Hematopoietic multipotent progenitor cell treated with erythropoietin and hydrocortisone succinate and interleukin-3 and kit ligand, for 8 days (in vitro differentiated cells): ENCODE measurements around the gene WDHD1.
"Not testable (repeated sequence)": the region's sequence is repeated elsewhere in the genome, so short reads cannot be mapped to it uniquely, and the experiment has no call there.

ENCODE experiments used
- DNase-seq: peaks from one replicate; pipeline ENCODE4 v3.0.0-alpha.2; 2015

WDHD1 gene

GRCh38 chr14:55026793-55027561 lies at the start of gene WDHD1, which contains the start of gene SOCS4:
WDHD1 (minus strand) TSS chr14:55027099; CDS start chr14:55026787, 312 bp downstream.
SOCS4 (plus strand) TSS chr14:55027236; CDS start chr14:55043042, 15,806 bp downstream.
- peak; percentile 93 for DNase-seq

- no peak for DNase-seq
Observed at GRCh38 chr14:55075628-55076175, 48.8 kb upstream of the WDHD1 start.

GRCh38 chr14:55074662-55075061 lies 47.8 kb upstream of the WDHD1 start:
- DNase-seq = peak; percentile 7

GRCh38 chr14:55073856-55074255 lies 47.0 kb upstream of the WDHD1 start:
- peak; percentile 73 for DNase-seq

GRCh38 chr14:55071870-55072640 lies 45.2 kb upstream of the WDHD1 start:
- DNase-seq = no peak

- no peak for DNase-seq
Observed at GRCh38 chr14:55070981-55071411, 44.1 kb upstream of the WDHD1 start.

GRCh38 chr14:55066223-55066622 lies 39.3 kb upstream of the WDHD1 start:
- DNase-seq = no peak

GRCh38 chr14:55065411-55065810 lies 38.5 kb upstream of the WDHD1 start:
- DNase-seq = no peak

GRCh38 chr14:55064896-55065295 lies 38.0 kb upstream of the WDHD1 start:
- DNase-seq = not testable (repeated sequence)

- no peak for DNase-seq
Observed at GRCh38 chr14:55062517-55063351, 35.8 kb upstream of the WDHD1 start.

- no peak for DNase-seq
Observed at GRCh38 chr14:55059333-55059732, 32.4 kb upstream of the WDHD1 start.

- no peak for DNase-seq
Observed at GRCh38 chr14:55057919-55058318, 31.0 kb upstream of the WDHD1 start.

- DNase-seq = no peak
Observed at GRCh38 chr14:55054098-55054497, 27.2 kb upstream of the WDHD1 start.

- DNase-seq = no peak
Observed at GRCh38 chr14:55053500-55053899, 26.6 kb upstream of the WDHD1 start.

- DNase-seq = no peak
Observed at GRCh38 chr14:55053018-55053417, 26.1 kb upstream of the WDHD1 start.

GRCh38 chr14:55052269-55052930 lies 25.5 kb upstream of the WDHD1 start:
- DNase-seq = no peak

GRCh38 chr14:55051423-55052268 lies 24.7 kb upstream of the WDHD1 start, which contains the start of gene MAPK1IP1L:
MAPK1IP1L (plus strand) TSS chr14:55051647; CDS start chr14:55061684, 10,037 bp downstream.
- DNase-seq = peak; percentile 90

GRCh38 chr14:55051165-55051422 lies 24.2 kb upstream of the WDHD1 start:
- DNase-seq = no peak

GRCh38 chr14:55048900-55049436 lies 22.1 kb upstream of the WDHD1 start:
- no peak for DNase-seq

GRCh38 chr14:55047301-55048053 lies 20.6 kb upstream of the WDHD1 start:
- DNase-seq = no peak
